HepG2 (cell line): ENCODE results near the gene FRMD8. TPM values are rescaled to one million over a fixed set of nuclear protein-coding genes. Genes with fewer than 3 reads are reported as not detected.
A peak's percentile ranks its signal among the peaks of the same experiment; 100 is the strongest.

Experiments used
- AFF4 ChIP-seq: sonication (generic); formaldehyde crosslinking; IDR thresholded peaks from 2 replicates; pipeline ENCODE4 v1.4.0; 2020; ENCODE audit warnings: missing genetic modification reagents
- ARID2 ChIP-seq: sonication (generic); formaldehyde crosslinking; IDR thresholded peaks from 2 replicates; pipeline ENCODE4 v1.8.1; 2022; ENCODE audit warnings: mild to moderate bottlenecking, missing genetic modification reagents, borderline replicate concordance
- BHLHE40 ChIP-seq: IDR thresholded peaks from 2 replicates; pipeline ENCODE4 v1.6.1; 2011; ENCODE audit warnings: low read length, improper control_type of control experiment
- CC2D1A ChIP-seq: sonication (generic); formaldehyde crosslinking; IDR thresholded peaks from 2 replicates; pipeline ENCODE4 v1.8.1; 2023; ENCODE audit warnings: mild to moderate bottlenecking, missing genetic modification reagents
- FOXP4 ChIP-seq: sonication (generic); formaldehyde crosslinking; IDR thresholded peaks from 2 replicates; pipeline ENCODE4 v1.4.0; 2020; ENCODE audit warnings: missing genetic modification reagents
- LBX2 ChIP-seq: sonication (generic); formaldehyde crosslinking; IDR thresholded peaks from 2 replicates; pipeline ENCODE4 v1.5.0; 2020; ENCODE audit warnings: missing genetic modification reagents, mild to moderate bottlenecking, borderline replicate concordance
- NFE2 ChIP-seq: sonication (generic); formaldehyde crosslinking; IDR thresholded peaks from 2 replicates; pipeline ENCODE4 v1.4.0; 2020; ENCODE audit warnings: missing genetic modification reagents
- SOX6 ChIP-seq, 2 experiments: fragments of 450-650 bp in 1 of 2; sonication (generic) in 1 of 2; formaldehyde crosslinking in 1 of 2; IDR thresholded peaks; 2 replicates each; pipeline versions ENCODE4 v1.4.0 to v1.6.1; 2017 to 2020; ENCODE audit warnings: antibody characterized with exemption in 1 of 2, mild to moderate bottlenecking in 1 of 2, missing genetic modification reagents in 1 of 2
- ZBTB46 ChIP-seq: sonication (generic); formaldehyde crosslinking; IDR thresholded peaks from 2 replicates; pipeline ENCODE4 v1.4.0; 2020; ENCODE audit warnings: mild to moderate bottlenecking, missing genetic modification reagents, borderline replicate concordance
- ZMYM2 ChIP-seq: sonication (generic); formaldehyde crosslinking; IDR thresholded peaks from 2 replicates; pipeline ENCODE4 v1.8.0; 2022; ENCODE audit warnings: mild to moderate bottlenecking, missing genetic modification reagents
- ZNF142 ChIP-seq: sonication (generic); formaldehyde crosslinking; IDR thresholded peaks from 2 replicates; pipeline ENCODE4 v1.4.0; 2020; ENCODE audit warnings: missing genetic modification reagents
- ZNF740 ChIP-seq: sonication (generic); formaldehyde crosslinking; IDR thresholded peaks from 2 replicates; pipeline ENCODE4 v1.4.0; 2020; ENCODE audit warnings: missing genetic modification reagents
- polyA plus RNA-seq, 8 experiments: library from polyadenylated mRNA; depleted of rRNA in 3 of 8; stranded (reverse) in 7 of 8; unstranded in 1 of 8; fragments of >200 nt; fragmentation: Illumina TruSeq in 4 of 8; extraction: Trizol in 4 of 8; gene quantifications; 2 replicates each; pipeline versions ENCODE4 v1.2.1 to v1.2.3, GENCODE V29; 2011 to 2016; ENCODE audit warnings: low read depth in 4 of 8, missing spikeins in 1 of 8, mixed read lengths in 1 of 8; ENCODE audit not compliant: insufficient read depth in 1 of 8
- total RNA-seq, 5 experiments: library from RNA; depleted of rRNA; stranded (reverse); fragments of >200 nt; fragmentation: Illumina TruSeq; extraction: Trizol; gene quantifications; 2 replicates each; pipeline ENCODE4 v1.2.3, GENCODE V29; 2016; ENCODE audit warnings: low read depth in 1 of 5

FRMD8 gene
- total and polyA plus RNA-seq, 2 of the 13 experiments (the other 11 are each of a cell fraction or from before 2014, with no cell fraction given) = 5.8 to 20.6 TPM

GRCh38 chr11:65382033-65382803 is 4.2 kb upstream of the FRMD8 start, which contains the start of gene SLC25A45 (continued):
- TF ChIP-seq NFE2 (CRISPR knock-in tag) (no peak), AFF4 (no peak; the same call in 1 of the 2 replicates), SOX6 (IDR thresholded peaks at IDR 0.05) (no peak), SOX6 (CRISPR knock-in tag; IDR thresholded peaks at IDR 0.05) (peak; percentile 94), ZBTB46 (CRISPR knock-in tag) (0 out of 2 replicates have a peak, but pooled peaks have one; percentile 36), LBX2 (CRISPR knock-in tag) (no peak; the same call in 1 of the 2 replicates), ARID2 (CRISPR knock-in tag) (peak; percentile 78; the same call in 1 of the 2 replicates), FOXP4 (CRISPR knock-in tag) (peak; percentile 78), BHLHE40 (peak; percentile 89), ZMYM2 (CRISPR knock-in tag) (peak; percentile 85; the same call in 1 of the 2 replicates), ZNF740 (CRISPR knock-in tag) (no peak), ZNF142 (peak; percentile 7; the same call in 1 of the 2 replicates), CC2D1A (CRISPR knock-in tag) (0 out of 2 replicates have a peak, but pooled peaks have one; percentile 95)
